HG03571 (cell line): ENCODE results near the gene AP1S2.
"Not testable (repeated sequence)": the region's sequence is repeated elsewhere in the genome, so short reads cannot be mapped to it uniquely, and the experiment has no call there.

Source experiments
- ATAC-seq: cut with Tn5 transposase; IDR thresholded peaks from one replicate; pipeline ENCODE4 v1.9.1; 2021; ENCODE audit not compliant: unreplicated experiment

Gene AP1S2

GRCh38 chrX:15854712-15855567 lies at the start of gene AP1S2:
TSS of gene AP1S2 (minus strand) at chrX:15854813. CDS start at chrX:15852524, 2,289 bp downstream.
- ATAC-seq, result peak; percentile 93

GRCh38 chrX:15903186-15903681 lies 48.6 kb upstream of the AP1S2 start:
- ATAC-seq, result peak; percentile 89

- ATAC-seq, result no peak
These were observed 40.7 kb upstream of the AP1S2 start for GRCh38 chrX:15895334-15895733.

- no peak for ATAC-seq
These were observed 40.1 kb upstream of the AP1S2 start for GRCh38 chrX:15894724-15895123.

GRCh38 chrX:15890463-15890862 lies 35.9 kb upstream of the AP1S2 start:
- no peak for ATAC-seq

- no peak for ATAC-seq
These were observed 33.4 kb upstream of the AP1S2 start for GRCh38 chrX:15888062-15888461.

- ATAC-seq, result no peak
These were observed 28.9 kb upstream of the AP1S2 start for GRCh38 chrX:15883540-15883863.

- peak; percentile 73 for ATAC-seq
These were observed 28.3 kb upstream of the AP1S2 start for GRCh38 chrX:15882704-15883539.

GRCh38 chrX:15881381-15881897 lies 26.8 kb upstream of the AP1S2 start:
- ATAC-seq, result no peak

GRCh38 chrX:15877914-15878313 lies 23.3 kb upstream of the AP1S2 start:
- ATAC-seq, result not testable (repeated sequence)

- no peak for ATAC-seq
These were observed 22.8 kb upstream of the AP1S2 start for GRCh38 chrX:15877380-15877779.

GRCh38 chrX:15874672-15875071 lies 20.1 kb upstream of the AP1S2 start:
- no peak for ATAC-seq

GRCh38 chrX:15873566-15873965 lies 19.0 kb upstream of the AP1S2 start:
- no peak for ATAC-seq

GRCh38 chrX:15870310-15870709 lies 15.7 kb upstream of the AP1S2 start:
- no peak for ATAC-seq

- ATAC-seq, result no peak
These were observed 15.1 kb upstream of the AP1S2 start for GRCh38 chrX:15869695-15870094.

- ATAC-seq, result no peak
These were observed 11.5 kb upstream of the AP1S2 start for GRCh38 chrX:15866147-15866546.

GRCh38 chrX:15864629-15865028 lies 10.0 kb upstream of the AP1S2 start:
- no peak for ATAC-seq

- no peak for ATAC-seq
These were observed 9.4 kb upstream of the AP1S2 start for GRCh38 chrX:15864023-15864422.

GRCh38 chrX:15860921-15861320 lies 6.3 kb upstream of the AP1S2 start:
- no peak for ATAC-seq

- ATAC-seq, result no peak
These were observed 3.4 kb upstream of the AP1S2 start for GRCh38 chrX:15858051-15858450.

- no peak for ATAC-seq
These were observed 2.0 kb upstream of the AP1S2 start for GRCh38 chrX:15856636-15857035.

GRCh38 chrX:15856222-15856587 lies 1.6 kb upstream of the AP1S2 start:
- ATAC-seq, result no peak
